Forelimb muscle (tissue), 1 donor: ENCODE data around the gene SEC14L6. TPM values are rescaled to one million over a fixed set of nuclear protein-coding genes. Genes with fewer than 3 reads are reported as not detected.
"Not testable (repeated sequence)": the region's sequence is repeated elsewhere in the genome, so short reads cannot be mapped to it uniquely, and the experiment has no call there.

Experiments used
- DNase-seq: peaks from one replicate; pipeline ENCODE4 v3.0.0-alpha.2; 2013; ENCODE audit warnings: low read depth
- polyA plus RNA-seq: library from polyadenylated mRNA; unstranded; fragments of 120-200 nt; gene quantifications from one replicate; pipeline ENCODE4 v1.2.1, GENCODE V29; 2013; ENCODE audit not compliant: insufficient read length

The SEC14L6 gene
- polyA plus RNA-seq, result 0.22 TPM

- DNase-seq, result no peak
Observed at GRCh38 chr22:30546616-30547015, at the start of gene SEC14L6. Gene SEC14L6 (minus strand): TSS chr22:30546741. CDS start chr22:30546682, 59 bp downstream.

GRCh38 chr22:30596199-30596598, 49.7 kb upstream of the SEC14L6 start:
- DNase-seq, result no peak

- DNase-seq, result not testable (repeated sequence)
Observed at GRCh38 chr22:30592360-30592713, 45.8 kb upstream of the SEC14L6 start.

DNA sequence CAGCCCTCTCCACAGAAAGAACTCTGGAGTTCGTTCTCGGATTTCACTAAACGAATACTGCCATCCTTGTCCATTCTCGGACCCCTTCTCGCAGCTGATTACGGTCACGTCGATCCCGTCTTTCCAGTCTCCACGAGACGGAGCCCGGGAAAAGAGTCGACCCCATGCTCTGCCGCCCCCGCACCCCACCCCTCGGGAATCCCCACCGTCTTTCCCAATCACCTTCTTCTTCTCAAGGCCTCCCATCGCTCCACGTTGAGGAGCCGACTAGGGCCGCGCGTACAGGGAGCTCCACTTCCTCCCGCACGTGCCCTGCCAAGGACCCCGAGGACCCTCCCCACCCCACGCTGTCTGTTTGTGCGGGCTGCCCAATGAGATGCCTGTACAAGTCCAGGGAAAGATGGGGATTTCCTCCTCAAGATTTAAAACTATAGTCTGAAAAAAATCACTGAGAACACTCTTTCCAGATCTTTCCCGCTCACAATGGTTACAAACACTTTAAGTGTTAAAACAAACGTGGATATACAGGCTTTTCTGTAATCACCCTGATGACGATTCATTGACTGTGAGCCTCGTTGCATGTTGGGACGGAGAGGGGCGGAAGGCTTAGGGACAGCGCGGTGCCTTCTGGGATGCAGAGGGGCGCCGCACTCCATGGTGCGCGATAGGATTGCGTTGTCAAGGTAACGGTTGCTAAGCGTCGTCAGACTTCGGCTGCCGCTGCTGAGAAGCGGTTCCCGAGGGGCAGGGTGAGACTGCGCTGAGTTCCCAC, 45.2 kb upstream of the SEC14L6 start, which contains the start of gene PES1:
PES1 (minus strand) TSS at position 323 of the 772 bp plus-strand sequence; CDS start at position 246, 77 bp downstream.
- peak; percentile 99 for DNase-seq

- no peak for DNase-seq
Observed at GRCh38 chr22:30591191-30591587, 44.6 kb upstream of the SEC14L6 start.

DNA sequence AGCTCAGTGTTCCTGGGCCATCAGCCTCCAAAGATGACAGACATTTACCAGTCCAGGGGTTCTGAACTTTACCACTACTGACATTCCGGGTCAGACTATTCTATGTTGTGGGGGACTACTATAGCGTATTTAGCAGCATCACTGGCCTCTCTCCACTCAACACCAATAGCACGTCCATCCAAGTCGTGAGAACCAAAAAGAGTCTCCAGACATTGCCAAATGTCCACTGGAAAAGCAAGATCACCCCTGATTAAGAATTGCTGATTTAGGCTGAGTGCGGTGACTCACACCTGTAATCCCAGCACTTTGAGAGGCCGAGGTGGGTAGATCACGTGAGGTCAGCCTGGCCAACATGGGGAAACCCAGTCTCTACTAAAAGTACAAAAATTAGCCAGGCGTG, 39.9 kb upstream of the SEC14L6 start:
- no peak for DNase-seq

- DNase-seq, result no peak
Observed at GRCh38 chr22:30584441-30584840, 37.9 kb upstream of the SEC14L6 start.

- DNase-seq, result no peak
Observed at GRCh38 chr22:30582788-30583545, 36.4 kb upstream of the SEC14L6 start.

- no peak for DNase-seq
Observed at GRCh38 chr22:30582051-30582450, 35.5 kb upstream of the SEC14L6 start.

DNA sequence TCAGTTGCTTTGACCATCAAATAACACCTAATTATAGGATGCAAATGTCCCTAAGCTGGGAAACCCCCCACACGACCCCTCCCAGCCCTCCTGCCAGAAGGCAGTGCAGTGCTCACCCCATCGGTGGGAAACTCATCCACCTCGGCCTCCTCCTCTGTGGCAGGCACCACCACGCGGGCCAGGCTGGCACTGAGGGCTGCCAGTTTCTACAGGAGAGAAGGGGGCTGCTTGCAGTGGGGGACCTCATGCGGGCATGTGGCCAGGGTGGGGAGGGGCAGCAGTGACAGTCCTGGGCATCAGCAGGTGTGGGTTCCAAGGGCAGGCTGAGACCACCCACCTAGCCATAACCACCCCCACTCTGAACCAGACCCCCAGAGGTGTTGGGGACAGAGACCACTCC, 34.4 kb upstream of the SEC14L6 start:
- no peak for DNase-seq

- DNase-seq, result no peak
Observed at GRCh38 chr22:30578481-30578880, 31.9 kb upstream of the SEC14L6 start.

GRCh38 chr22:30575859-30576258, 29.3 kb upstream of the SEC14L6 start:
- DNase-seq, result no peak

DNA sequence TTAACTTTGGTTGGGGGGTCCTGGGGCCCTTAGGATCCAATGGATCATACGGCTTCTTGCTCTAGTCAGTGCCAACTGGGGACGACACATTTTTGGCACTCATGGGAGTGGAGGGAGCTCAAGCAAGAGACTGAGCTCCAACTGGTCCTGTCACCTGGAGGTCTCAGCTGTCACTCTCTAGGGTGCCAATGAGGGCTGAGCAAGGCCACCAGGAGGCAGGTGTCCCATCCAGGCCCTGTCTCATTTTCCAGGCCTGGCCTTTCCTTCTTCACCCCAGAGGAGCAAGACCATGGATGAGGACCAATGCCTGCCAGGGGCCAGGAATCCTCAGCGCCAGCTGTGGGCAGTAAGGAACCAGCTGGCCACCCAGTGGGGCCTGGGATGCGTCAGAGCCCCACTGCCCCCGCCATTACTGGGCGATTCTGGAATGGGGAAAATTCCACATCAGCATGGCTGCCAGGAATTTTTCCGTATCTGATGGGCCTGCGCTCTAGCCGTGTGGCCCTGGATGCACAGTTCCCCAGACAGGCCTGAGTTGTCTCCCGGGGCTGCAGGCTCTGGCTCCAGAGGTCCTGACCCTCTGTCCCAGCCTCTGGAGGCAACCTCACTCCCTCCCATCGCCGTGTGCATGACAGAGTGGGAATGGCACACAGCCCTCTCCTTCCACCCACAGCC, 28.6 kb upstream of the SEC14L6 start:
- DNase-seq, result no peak

GRCh38 chr22:30574095-30574981, 27.8 kb upstream of the SEC14L6 start, which contains the start of gene GAL3ST1:
Gene GAL3ST1 (minus strand): TSS chr22:30574665. CDS start chr22:30557392, 17,273 bp downstream.
- no peak for DNase-seq

DNA sequence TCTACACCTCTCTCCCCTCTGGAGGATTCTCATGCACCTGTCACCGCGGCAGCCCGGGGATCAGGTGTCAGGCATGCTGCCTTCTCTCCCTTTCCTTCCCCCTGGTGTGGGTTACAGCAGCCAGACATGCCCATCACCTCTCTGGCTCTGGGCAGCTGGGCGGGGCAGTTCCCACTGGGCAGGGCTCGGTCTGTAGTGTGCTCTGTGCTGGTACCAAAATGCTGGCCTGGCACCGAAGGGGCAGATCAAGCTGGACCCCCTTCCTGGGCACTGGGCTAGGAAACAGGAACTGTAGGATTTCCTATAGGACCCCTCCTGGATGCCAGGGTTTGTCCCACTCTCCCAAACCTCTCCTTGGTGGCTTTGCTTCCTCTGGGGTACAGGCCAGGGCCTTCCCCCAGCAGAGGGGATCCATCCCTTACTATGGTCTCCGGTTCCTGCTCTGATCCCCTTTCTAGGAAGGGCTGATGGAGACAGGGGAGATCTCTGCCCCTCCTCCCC, 27.1 kb upstream of the SEC14L6 start:
- no peak for DNase-seq

DNA sequence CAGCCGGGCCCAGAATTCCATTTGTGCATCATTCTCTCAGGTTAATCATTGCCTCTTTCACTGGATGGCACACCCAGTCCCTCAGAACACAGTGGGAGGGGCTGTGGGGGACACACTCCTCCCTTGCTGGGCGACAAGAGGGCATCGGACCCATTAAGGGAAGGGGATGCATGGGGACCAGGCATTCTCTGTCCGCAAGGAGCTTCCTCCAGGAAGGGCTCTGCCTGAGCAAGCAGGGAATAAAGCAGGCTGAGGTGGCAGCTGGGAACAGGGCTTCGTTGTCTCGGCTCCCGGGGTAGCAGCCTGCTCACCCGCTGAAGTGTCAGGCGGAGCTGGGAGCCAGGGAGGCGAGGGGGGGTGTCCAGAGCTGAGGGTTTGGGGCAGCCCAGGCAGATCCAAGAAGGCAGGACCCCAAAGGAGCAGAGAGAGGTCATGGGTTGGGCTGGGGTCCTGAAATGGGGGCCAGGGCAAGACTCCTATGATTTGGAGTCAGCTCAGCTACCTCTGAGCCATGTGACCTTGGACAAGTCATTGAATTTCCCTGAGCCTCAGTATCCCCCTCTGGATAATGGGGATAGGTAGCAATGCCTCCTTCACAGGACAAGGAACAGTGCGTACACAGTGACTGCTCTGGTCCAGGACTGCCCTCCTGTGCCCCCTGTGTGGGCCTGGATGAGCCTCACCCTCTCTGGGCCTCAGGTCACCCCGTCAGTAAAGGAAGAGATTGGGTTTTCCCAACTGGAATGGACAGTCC, 26.5 kb upstream of the SEC14L6 start:
- no peak for DNase-seq

GRCh38 chr22:30572210-30572609, 25.7 kb upstream of the SEC14L6 start:
- DNase-seq, result no peak

DNA sequence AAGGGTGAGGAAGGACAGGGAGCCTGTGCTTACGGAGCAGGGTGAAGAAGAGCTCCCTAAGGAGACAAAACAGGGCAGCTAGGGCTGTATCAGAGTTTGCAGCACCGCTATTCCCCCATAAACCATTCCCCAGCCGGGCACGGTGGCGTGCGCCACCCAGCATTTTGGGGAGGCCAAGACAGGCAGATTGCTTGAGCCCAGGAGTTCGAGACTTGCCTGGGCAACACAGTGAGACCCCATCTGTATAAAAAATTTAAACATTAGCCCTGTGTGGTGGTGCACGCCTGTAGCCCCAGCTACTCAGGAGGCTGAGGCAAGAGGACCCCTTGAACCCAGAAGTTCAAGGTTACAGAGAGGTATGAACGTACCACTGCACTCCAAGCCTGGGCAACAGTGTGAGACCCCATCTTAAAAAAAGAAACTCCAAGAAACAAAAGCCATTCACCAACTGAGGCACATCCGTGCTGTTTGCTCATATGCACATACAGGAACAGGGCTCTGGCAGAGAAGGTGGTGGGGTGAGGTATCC, 23.2 kb upstream of the SEC14L6 start:
- no peak for DNase-seq

DNA sequence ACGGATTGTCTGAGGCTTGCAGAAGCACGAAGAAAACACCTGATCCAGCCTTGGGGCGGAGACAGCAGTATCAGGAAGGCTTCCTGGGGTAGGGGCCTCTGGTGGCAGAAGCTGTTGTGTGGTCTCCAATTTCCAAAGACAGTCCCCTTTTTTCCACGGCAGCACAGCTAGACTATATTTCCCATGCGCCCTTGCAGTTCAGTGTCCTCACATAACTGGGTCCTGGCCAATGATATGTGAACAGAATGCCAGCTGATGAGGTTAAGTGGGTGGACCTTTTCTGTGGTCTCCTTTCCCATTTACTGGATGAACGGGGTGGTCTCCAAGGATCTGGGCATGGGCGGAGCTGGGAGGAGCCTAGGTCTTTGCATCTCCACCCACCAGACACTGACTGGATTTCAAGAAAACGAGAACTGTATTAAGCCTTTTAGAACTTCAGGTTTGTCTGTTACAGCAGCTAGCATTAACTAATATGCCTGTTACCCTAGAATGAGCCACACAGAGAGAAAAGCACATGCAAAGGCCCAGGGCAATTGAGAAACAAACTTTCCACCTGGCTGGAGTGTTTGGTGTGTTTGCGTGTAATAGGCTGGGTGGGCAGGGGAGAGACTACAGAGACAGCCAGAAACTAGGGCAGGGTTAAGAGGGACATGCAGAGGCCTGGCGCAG, 21.7 kb upstream of the SEC14L6 start:
- no peak for DNase-seq
